COLO668 (cell line): ENCODE results near the gene SLC30A4.
"Not testable (repeated sequence)": the region's sequence is repeated elsewhere in the genome, so short reads cannot be mapped to it uniquely, and the experiment has no call there.

Source experiments
- DNase-seq: peaks from one replicate; lab custom pipeline; 2025; ENCODE audit not compliant: unreplicated experiment; lab: John Stamatoyannopoulos, UW

The SLC30A4 gene

GRCh38 chr15:45522328-45523165, at the start of gene SLC30A4:
TSS of gene SLC30A4 (minus strand) at chr15:45522755. CDS start at chr15:45522354, 401 bp downstream.
- peak; percentile 74 for DNase-seq

DNA sequence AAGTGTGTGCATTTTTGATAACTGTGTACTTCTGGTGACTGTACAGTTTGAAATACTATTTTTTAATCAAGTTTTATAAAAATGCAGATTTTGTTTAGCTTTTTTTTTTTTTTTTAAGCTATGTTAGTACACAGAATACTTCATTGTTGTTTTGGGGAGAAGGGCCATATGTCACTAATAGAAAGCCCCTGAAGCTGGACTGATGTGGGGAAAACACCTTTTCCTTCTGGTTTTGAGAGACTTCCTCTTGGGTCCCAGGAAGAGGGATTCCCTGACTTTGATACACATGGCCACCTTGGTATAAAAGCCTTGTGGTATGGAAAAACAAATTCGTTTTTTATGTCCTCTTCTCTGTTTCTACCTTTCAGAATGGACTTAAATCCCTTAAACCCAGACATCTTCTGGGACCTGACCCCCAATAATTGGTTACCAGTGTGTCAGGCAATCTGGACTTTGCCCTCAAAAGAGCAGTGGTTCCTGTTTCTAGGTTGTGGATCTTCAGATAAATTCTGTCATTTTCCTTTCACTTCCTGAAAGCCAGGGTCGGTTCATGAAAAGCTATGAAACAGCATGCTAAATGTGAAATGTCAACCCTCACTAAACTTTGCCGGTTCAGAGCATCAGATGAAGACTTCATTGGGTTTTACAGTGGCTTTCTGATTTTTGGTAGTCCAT, 33.5 kb upstream of the SLC30A4 start:
- no peak for DNase-seq

DNA sequence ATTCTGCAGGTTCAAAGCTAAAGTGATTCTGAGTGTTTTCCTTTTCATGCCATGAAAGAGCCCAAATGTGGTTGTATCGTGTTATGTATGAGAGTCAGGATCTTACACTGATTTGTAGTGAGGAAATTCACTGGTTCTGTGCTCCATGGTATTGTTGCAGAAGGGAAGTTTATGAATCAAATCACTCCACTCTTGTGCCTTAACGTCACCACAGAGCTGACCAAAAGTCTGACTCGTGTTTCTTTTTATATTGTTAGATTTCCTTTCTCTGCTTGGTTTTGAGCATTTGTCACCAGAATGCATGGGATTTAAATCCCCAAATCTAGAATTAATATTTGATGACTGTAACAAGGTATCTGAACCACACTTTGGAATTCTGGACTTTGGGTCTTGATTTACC, 29.1 kb upstream of the SLC30A4 start:
- DNase-seq: no peak

- DNase-seq: no peak
Measured at GRCh38 chr15:45550436-45550835, 27.9 kb upstream of the SLC30A4 start.

DNA sequence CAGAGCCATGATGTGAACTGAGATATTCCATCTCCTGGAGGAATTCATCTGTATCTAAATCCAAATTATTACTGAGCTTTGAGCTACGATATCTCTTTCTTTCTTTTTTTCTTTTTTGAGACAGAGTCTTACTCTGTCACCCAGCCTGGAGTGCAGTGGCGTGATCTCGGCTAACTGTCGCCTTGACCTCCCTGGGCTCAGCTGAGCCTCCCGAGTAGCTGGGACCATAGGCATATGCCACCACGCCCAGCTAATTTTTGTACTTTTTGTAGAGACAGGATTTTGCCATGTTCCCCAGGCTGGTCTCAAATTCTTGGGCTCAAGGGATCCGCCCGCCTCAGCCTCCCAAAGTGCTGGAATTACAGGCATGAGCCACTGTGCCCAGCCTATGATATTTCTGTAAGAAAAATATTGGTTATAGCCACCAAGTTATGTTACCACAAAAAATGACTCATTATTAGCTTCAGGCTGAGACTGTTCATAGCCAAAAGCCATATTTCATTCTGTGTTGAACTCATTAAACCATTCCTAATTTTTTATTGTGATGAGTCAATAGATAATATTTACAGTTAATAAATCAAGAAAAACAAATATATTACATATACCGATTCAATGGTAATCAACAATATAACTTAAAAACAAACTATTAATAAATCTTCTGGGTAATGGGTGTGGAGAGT, 27.1 kb upstream of the SLC30A4 start:
- no peak for DNase-seq

GRCh38 chr15:45548753-45549520, 26.4 kb upstream of the SLC30A4 start:
- no peak for DNase-seq

DNA sequence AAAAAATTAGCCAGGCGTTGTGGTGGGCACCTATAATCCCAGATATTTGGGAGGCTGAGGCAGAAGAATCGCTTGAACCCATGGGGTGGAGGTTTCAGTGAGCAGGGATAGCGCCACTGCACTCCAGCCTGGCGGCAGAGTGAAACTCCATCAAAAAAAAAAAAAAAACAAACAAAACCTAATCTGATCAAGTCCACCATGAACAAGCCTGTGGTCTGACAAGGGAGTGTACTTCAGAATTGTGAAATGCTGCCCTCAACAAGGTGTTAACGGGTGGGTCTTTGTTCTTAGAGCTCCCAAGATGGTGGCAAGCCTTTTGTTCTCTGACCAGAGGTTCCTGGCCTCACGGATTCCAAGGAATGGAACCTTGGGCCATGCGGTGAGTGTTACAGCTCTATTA, 24.2 kb upstream of the SLC30A4 start:
- DNase-seq: no peak

DNA sequence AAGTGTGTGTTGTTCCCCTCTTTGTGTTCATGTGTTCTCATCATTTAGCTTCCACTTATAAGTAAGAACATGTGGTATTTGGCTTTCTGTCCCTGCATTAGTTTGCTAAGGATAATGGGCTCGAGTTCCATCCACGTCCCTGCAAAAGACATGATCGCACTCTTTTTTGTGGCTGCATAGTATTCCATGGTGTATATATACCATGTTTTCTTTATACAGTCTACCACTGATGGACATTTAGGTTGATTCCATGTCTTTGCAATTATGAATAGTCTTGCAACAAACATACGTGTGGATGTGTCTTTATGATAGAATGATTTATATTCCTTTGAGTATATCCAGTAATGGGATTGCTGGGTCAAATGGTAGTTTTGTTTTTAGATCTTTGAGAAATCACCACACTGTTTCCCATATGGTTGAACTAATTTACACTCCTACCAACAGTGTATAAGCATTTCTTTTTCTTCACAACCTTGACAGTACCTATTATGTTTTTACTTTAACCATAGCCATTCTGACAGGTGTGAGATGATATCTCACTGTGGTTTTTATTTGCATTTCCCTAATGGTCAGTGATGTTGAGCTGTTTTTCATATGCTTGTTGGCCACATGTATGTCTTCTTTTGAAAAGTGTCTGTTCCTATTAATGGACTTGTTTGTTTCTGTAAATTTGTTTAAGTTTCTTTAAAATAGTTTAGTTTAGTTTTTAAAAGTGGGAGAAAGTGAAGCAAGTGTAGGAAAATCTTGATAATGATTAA, 21.9 kb upstream of the SLC30A4 start:
- no peak for DNase-seq

GRCh38 chr15:45543051-45543450, 20.5 kb upstream of the SLC30A4 start:
- no peak for DNase-seq

DNA sequence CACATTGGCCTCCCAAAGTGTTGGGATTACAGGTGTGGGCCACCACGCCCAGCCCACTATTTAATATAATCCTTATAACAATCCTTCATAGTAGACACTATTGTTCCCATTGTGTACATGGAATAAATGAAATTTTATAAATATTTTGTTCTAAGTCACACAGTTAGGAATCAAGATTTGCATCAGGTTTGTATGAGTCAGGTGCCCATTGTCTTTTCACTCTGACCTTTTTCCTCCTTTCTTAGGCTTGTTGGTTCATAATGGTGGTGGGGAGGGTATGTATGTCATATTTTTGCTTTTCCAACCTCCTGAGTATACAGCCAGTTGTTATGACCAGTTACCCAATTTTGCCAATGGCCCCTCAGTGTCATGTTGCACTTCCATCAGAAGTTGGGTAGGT, 18.0 kb upstream of the SLC30A4 start:
- no peak for DNase-seq

DNA sequence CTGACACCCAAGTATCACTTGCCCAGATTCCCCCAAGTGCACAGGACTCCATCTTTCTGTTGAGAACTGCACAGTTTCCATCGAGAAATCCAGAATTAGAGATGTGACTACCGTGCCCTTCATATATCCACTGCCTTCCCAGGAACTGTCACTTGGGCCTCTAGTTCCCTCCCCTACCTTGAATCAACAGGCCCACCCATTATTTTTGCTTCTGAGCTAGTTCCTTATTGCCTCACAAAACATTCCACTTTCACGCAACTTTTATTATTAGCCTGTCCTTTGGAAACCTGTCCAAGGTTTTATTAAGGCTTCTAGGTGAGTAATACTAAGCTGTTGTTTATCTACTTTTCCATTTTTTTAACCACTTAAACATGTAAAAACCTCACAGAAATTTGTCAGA, 17.1 kb upstream of the SLC30A4 start:
- DNase-seq: no peak

GRCh38 chr15:45536934-45537333, 14.4 kb upstream of the SLC30A4 start:
- DNase-seq: no peak

DNA sequence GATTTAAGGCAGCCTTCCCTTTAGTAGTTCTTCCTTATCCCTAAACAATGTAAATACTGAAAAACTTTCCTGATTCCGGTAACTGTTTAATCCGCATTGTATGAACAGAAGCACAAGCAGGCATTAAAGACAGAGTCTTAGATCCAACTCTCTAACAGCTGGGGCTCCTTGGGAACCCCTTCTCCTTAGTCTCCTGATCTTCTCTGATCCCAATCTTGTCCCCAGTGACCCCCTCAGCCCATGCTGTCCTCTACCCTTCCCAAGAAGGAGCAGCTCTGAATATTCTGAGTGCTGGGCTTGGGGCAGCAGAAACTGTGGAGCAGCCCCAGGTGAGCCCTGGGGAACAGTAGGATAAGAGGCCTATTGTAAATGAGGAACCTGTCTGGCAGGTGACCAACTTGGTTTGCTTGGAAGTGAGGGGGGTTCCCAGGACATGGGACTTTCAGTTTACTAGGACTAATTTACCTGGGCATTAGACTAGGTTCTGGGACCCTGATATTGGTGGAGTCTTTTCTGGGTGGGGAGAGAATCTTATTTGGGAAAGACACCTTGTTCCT, 13.0 kb upstream of the SLC30A4 start:
- no peak for DNase-seq

DNA sequence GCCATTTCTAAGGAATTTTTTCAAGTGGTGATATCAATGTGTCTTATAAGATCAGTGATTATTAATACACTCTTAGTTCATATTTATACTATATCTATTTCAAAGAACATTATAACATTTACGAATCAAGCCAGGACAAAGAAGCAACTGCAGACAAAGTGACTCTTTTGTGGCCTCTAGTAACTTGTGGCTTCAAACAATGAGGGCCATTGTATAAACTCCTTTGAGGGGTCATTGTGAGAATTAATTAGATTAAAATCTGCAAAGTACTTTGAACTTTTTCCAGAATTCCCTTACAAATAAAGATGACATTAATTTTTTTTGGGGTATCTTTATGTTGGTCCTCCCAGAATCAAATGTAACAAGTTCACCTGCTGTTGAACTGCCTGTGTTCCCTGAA, 12.3 kb upstream of the SLC30A4 start:
- no peak for DNase-seq

DNA sequence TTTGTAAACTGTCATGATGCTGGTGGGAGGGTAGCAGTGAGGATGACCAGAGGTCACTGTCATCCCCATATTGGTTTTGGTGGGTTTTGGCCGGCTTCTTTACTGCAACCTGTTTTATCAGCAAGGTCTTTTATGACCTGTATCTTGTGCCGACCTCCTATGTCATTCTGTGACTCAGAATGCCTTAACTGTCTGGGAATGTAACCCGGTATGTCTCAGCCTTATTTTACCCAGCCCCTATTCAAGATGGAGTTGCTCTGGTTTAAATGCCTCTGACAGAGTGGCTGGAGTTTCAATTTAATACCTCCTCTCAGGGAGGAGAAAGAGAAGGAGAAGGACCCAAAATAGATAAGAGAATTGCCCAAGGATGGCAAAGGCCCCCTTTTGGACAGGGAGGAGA, 10.3 kb upstream of the SLC30A4 start:
- DNase-seq: not testable (repeated sequence)

DNA sequence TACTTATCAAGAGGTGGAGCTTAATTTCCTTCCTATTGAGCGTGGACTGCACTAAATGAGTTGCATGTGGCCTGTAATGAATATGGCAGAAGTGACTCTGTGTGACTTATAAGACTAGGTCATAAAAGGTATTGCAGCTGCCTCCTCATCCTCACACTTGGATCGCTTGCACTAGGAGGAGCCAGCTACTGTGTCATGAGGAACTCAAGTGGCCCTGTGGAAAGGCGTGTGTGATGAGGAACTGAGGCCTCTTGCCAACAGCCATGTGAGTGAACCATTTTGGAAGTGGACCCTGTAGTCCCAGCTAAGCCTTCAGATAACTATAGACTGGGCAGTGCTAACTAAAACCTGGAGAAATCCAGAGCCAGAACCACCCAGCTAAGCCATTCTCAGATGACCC, 7.1 kb upstream of the SLC30A4 start:
- DNase-seq: no peak

DNA sequence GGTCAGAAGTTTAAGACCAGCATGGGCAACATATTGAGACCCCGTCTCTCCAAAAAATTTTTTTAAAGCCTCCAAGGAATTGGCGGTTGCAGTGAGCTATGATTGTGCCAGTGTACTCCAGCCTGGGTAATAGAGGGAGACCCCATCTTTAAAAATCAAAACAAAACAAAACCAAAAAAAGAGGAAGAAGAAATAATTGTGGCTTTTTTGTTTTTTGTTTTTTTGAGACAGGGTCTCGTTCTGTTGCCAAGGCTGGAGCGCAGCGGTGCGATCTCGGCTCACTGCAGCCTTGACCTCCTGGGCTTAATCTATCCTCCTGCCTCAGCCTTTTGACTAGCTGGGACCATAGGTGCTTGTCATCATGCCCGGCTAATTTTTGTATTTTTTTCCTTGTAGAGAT, 4.5 kb upstream of the SLC30A4 start:
- no peak for DNase-seq

DNA sequence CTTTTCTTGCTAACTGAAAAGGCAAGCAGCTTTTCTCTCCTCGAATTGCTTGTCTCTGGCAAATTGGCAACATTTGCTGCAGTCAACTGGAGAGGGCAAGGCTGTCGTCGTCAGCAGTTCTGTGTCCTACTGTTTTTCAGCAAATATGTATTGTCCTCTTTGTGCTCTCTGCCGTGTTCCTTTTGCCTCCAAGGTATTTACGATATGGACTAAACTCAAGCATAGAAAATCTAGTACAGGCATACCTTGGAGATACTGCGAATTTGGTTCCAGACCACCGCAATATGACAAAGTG, 558 bp upstream of the SLC30A4 start:
- no peak for DNase-seq

DNA sequence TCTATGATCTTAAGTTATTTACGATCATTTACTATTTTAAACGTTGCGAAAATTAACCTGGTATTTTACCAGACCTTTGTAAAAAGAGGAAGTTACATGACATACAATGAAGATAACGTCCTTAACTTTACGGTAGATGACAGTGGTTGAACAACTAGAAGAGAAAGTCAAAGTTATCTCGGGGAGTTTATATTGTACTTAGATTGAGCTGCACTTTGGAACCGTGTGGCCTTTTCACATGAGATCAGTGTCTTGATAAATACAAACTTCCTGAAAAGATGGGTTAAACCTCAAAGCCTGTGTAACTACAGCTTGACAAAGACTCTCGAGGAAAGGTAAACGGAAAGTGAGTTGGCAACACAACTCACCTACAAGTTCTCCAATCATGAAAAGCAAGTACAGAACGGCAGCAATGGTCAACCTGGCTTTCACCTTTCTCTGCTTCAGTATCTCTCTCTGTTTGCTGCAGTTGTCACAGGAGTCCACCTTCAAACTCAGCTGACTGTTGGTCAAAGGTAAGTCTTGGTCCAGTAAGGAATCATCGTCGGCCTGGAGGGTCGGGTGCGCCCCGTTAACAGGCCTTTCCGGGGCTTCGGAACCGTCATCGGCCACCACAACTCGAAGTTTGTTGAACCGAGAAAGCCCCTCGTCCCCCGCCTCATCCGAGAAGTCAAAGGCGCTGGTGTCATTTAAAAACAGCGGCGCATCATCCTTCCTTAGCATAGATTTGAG, 793 bp downstream of the SLC30A4 start:
- DNase-seq: no peak
